B cell (primary cell): ENCODE results near the gene GRID1. TPM values are rescaled to one million over a fixed set of nuclear protein-coding genes. Genes with fewer than 3 reads are reported as not detected.

Experiments used
- ATAC-seq: fragments of 200-7000 bp; cut with Tn5 transposase; one replicate; pipeline ENCODE4 v1.10.0; 2021; ENCODE audit warnings: low read depth, mild to moderate bottlenecking, moderate number of reproducible peaks, moderate library complexity
- CTCF ChIA-PET: fragments of 350-600 bp; sonication (Branson Sonifier 250); formaldehyde crosslinking; loops from one replicate; lab custom pipeline; 2021; ENCODE audit warnings: antibody characterized with exemption, inconsistent platforms; lab: Charles Lee
- POLR2A ChIA-PET: fragments of 350-600 bp; sonication (Branson Sonifier 250); formaldehyde crosslinking; loops from one replicate; lab custom pipeline; 2021; ENCODE audit warnings: antibody characterized with exemption; lab: Charles Lee
- DNase-seq: peaks from one replicate; pipeline ENCODE4 v3.0.0; 2013
- H2AFZ ChIP-seq: 2 replicates; pipeline ENCODE4 v1.6.1; 2012; ENCODE audit warnings: mild to moderate bottlenecking, low read depth, low read length; ENCODE audit not compliant: insufficient read depth, poor library complexity, severe bottlenecking
- H3K27ac ChIP-seq, 2 donors: 1 replicate in 1 of 2; 2 replicates in 1 of 2; pipeline ENCODE4 v1.5.1; 2012 to 2013; ENCODE audit warnings: low read length in 2 of 2, mild to moderate bottlenecking in 2 of 2, moderate library complexity in 1 of 2
- H3K27me3 ChIP-seq, 4 experiments: fragments of 200-600 bp in 1 of 4; sonication (generic) in 1 of 4; replicated peaks in 1 of 4; 1 replicate in 2 of 4; 2 replicates in 2 of 4; pipeline versions ENCODE4 v1.6.1 to v1.7.0; 2013 to 2016; ENCODE audit warnings: low read length in 3 of 4, mild to moderate bottlenecking in 2 of 4, mixed read lengths in 1 of 4, moderate library complexity in 1 of 4; ENCODE audit not compliant: insufficient read depth in 4 of 4, control insufficient read depth in 3 of 4; ENCODE audit errors: control extremely low read depth in 1 of 4
- H3K36me3 ChIP-seq, 2 experiments: replicated peaks in 1 of 2; 1 replicate in 1 of 2; 2 replicates in 1 of 2; pipeline versions ENCODE4 v1.6.1 to v1.7.1; 2013; ENCODE audit warnings: low read length in 1 of 2; ENCODE audit not compliant: insufficient read depth in 2 of 2, control insufficient read depth in 1 of 2; ENCODE audit errors: control extremely low read depth in 1 of 2, extremely low read depth in 1 of 2
- H3K4me1 ChIP-seq, 2 donors: fragments of 200-600 bp in 1 of 2; sonication (generic) in 1 of 2; 1 replicate in 1 of 2; 2 replicates in 1 of 2; pipeline versions ENCODE4 v1.5.1 to v1.6.1; 2013 to 2017; ENCODE audit warnings: low read length in 2 of 2; ENCODE audit not compliant: control insufficient read depth in 2 of 2, insufficient read depth in 2 of 2
- H3K4me2 ChIP-seq: replicated peaks from 2 replicates; pipeline ENCODE3; 2012; ENCODE audit warnings: mild to moderate bottlenecking, low read depth, low read length; ENCODE audit not compliant: poor library complexity, severe bottlenecking
- H3K4me3 ChIP-seq, 5 experiments: fragments of 200-600 bp in 1 of 5; sonication (generic) in 1 of 5; 1 replicate in 3 of 5; 2 replicates in 2 of 5; pipeline versions ENCODE4 v1.5.1 to v1.7.0; 2011 to 2016; ENCODE audit warnings: low read length in 4 of 5, mild to moderate bottlenecking in 4 of 5, low read depth in 2 of 5, control low read depth in 1 of 5, moderate library complexity in 1 of 5; ENCODE audit not compliant: insufficient read depth in 1 of 5; ENCODE audit errors: control extremely low read depth in 1 of 5, extremely low read depth in 1 of 5
- H3K79me2 ChIP-seq: fragments of 200-600 bp; sonication (generic); one replicate; pipeline ENCODE4 v1.6.0; 2016; ENCODE audit warnings: low read length; ENCODE audit not compliant: control insufficient read depth, insufficient read depth
- H3K9ac ChIP-seq: fragments of 200-600 bp; sonication (generic); 2 replicates; pipeline ENCODE4 v1.6.1; 2017; ENCODE audit warnings: mild to moderate bottlenecking, low read length, moderate library complexity
- H3K9me3 ChIP-seq, 3 donors: one replicate each; pipeline versions ENCODE4 v1.6.1 to v1.7.1; 2013; ENCODE audit warnings: low read length in 2 of 3; ENCODE audit not compliant: control insufficient read depth in 2 of 3, insufficient read depth in 1 of 3; ENCODE audit errors: control extremely low read depth in 1 of 3
- H4K20me1 ChIP-seq: 2 replicates; pipeline ENCODE4 v1.6.0; 2012; ENCODE audit warnings: mild to moderate bottlenecking, low read length; ENCODE audit not compliant: insufficient read depth, control insufficient read depth, poor library complexity, severe bottlenecking
- H3K27ac Mint-ChIP-seq: one replicate; pipeline ENCODE4 v1.8.0; 2021; ENCODE audit warnings: mixed read lengths
- H3K27me3 Mint-ChIP-seq: one replicate; pipeline ENCODE4 v1.8.0; 2021; ENCODE audit warnings: mixed read lengths
- H3K4me1 Mint-ChIP-seq: one replicate; pipeline ENCODE4 v1.8.0; 2021; ENCODE audit warnings: mixed read lengths
- H3K4me3 Mint-ChIP-seq: one replicate; pipeline ENCODE4 v1.8.0; 2021; ENCODE audit warnings: mixed read lengths
- H3K9me3 Mint-ChIP-seq: one replicate; pipeline ENCODE4 v1.8.0; 2022; ENCODE audit warnings: mixed read lengths; ENCODE audit not compliant: insufficient read depth
- CTCF ChIP-seq: fragments of 200-600 bp; IDR thresholded peaks from one replicate; pipeline ENCODE4 v1.8.0; 2022; ENCODE audit warnings: antibody characterized with exemption, mild to moderate bottlenecking
- EZH2 ChIP-seq: IDR thresholded peaks from 2 replicates; pipeline ENCODE4 v1.6.1; 2012; ENCODE audit warnings: borderline replicate concordance, low read depth, mild to moderate bottlenecking, moderate library complexity, low read length; ENCODE audit not compliant: insufficient read depth, poor library complexity, severe bottlenecking
- WGBS: methylation state at CpG from one replicate; pipeline ENCODE4 v1.1.5; 2013; ENCODE audit warnings: missing lambda C conversion rate; ENCODE audit not compliant: insufficient coverage; 5-methylcytosine and 5-hydroxymethylcytosine counted together
- intact Hi-C: fragments of 100-400 bp; cut with micrococcal nuclease; formaldehyde crosslinking; loops from one replicate; pipeline ENCODE4 v1.10.0; 2022
- polyA plus RNA-seq: library from polyadenylated mRNA; depleted of rRNA; stranded (reverse); fragments of >200 nt; gene quantifications from 2 replicates; pipeline ENCODE4 v1.2.3, GENCODE V29; 2012
- total RNA-seq, 2 donors: library from RNA; stranded (reverse); fragments of 120-200 nt in 1 of 2; gene quantifications; 1 replicate in 1 of 2; 2 replicates in 1 of 2; pipeline versions ENCODE4 v1.2.3 to v1.2.4, GENCODE V29; 2013 to 2022

The GRID1 gene
- total and polyA plus RNA-seq, 2 donors (not counting 1 experiment from before 2014, with no cell fraction given) = not detected

- CTCF ChIA-PET = no interaction called here
Observed at GRCh38 chr10:86220626-86221025, 146.0 kb downstream of the GRID1 start.

GRCh38 chr10:86219271-86219670 is 147.3 kb downstream of the GRID1 start:
- no peak for ATAC-seq
- H3K4me1 Mint-ChIP-seq = no peaks in the 10 kb centered on the region
- no peak overlapping the region for H2AFZ ChIP-seq
- H3K9me3 ChIP-seq = peaks cover 0 to 4% (median 0%) of the 10 kb centered on the region in 3 donors
- no peak overlapping the region for H3K4me3 ChIP-seq
- H3K4me2 ChIP-seq = no peak overlapping the region
- ChIA-PET CTCF (no interaction called here), POLR2A (no interaction called here)
- TF ChIP-seq CTCF = no peak
- no peak for TF ChIP-seq EZH2
- H3K4me1 ChIP-seq = no peaks in the 10 kb centered on the region
- H3K27ac Mint-ChIP-seq = no peak overlapping the region
- no peaks in the 10 kb centered on the region for H3K27me3 ChIP-seq
- no peaks in the 10 kb centered on the region for H4K20me1 ChIP-seq
- H3K9ac ChIP-seq = no peak overlapping the region
- H3K4me3 Mint-ChIP-seq = no peak overlapping the region
- intact Hi-C loops = no loop called here
- no peaks in the 10 kb centered on the region for H3K9me3 Mint-ChIP-seq
- WGBS = 90% methylated on average over 5 of the region's 8 CpGs
- DNase-seq = no peak
- peaks cover 6% of the 10 kb centered on the region for H3K27me3 Mint-ChIP-seq
- no peak overlapping the region for H3K27ac ChIP-seq
- no peaks in the 10 kb centered on the region for H3K79me2 ChIP-seq
- H3K36me3 ChIP-seq = no peaks in the 10 kb centered on the region

More at GRCh38 chr10:86220626-86221025, 146.0 kb downstream of the GRID1 start:
- DNase-seq = no peak
- Histone ChIP-seq H3K79me2 (no peaks in the 10 kb centered on the region), H3K27ac (no peak overlapping the region), H3K9ac (no peak overlapping the region), H3K36me3 (no peaks in the 10 kb centered on the region), H3K9me3 (no peaks in the 10 kb centered on the region), H3K4me2 (no peak overlapping the region), H3K27me3 (no peaks in the 10 kb centered on the region), H2AFZ (no peak overlapping the region), H3K4me1 (no peaks in the 10 kb centered on the region), H3K4me3 (no peak overlapping the region), H4K20me1 (no peaks in the 10 kb centered on the region)
- no peaks in the 10 kb centered on the region for H3K9me3 Mint-ChIP-seq
- TF ChIP-seq EZH2 (no peak), CTCF (no peak)
- 96% methylated on average over 6 of the region's 6 CpGs for WGBS
- no peaks in the 10 kb centered on the region for H3K4me1 Mint-ChIP-seq
- no peak for ATAC-seq
- intact Hi-C loops = no loop called here
- H3K27ac Mint-ChIP-seq = no peak overlapping the region
- POLR2A ChIA-PET = no interaction called here
- H3K4me3 Mint-ChIP-seq = no peak overlapping the region
- peaks cover 5% of the 10 kb centered on the region for H3K27me3 Mint-ChIP-seq
